ENCODE measurements around the gene RABGAP1.

RABGAP1 gene

DNA sequence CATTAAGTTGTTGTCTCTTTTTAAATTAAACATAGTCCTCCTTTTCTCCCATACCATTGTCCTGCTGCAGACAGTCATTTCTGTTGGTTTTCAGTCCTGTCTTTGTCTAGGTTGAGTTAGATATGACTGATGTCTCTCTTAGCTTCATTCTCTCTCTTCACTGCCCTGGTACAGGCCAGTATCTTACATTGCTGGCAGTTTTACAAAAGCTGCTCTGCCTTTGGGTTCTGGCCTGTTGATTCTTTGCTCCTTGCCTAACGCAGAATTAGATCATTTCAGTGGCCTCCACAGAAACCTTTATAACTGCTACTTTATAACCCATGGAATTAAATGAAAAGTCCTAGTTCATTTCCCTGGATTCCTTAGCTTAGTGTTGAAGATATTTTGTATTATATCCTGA is 126.3 kb downstream of the RABGAP1 start:
- no peaks in the 10 kb centered on the region for H3K27me3 ChIP-seq (ENCODE audit: insufficient read depth, low read depth, severe bottlenecking)
- no peak overlapping the region for H3K4me3 ChIP-seq (ENCODE audit: low read depth, low read length)
- peaks cover 37% of the 10 kb centered on the region for H3K36me3 ChIP-seq
- no peak for TF ChIP-seq CTCF (IDR thresholded peaks at IDR 0.05; ENCODE audit: low read depth, low read length)
- H3K27ac ChIP-seq = no peak overlapping the region
- H3K9me3 ChIP-seq (ENCODE audit: severe bottlenecking) = no peaks in the 10 kb centered on the region
- DNase-seq = no peak

GRCh38 chr9:123069010-123069481 is 128.2 kb downstream of the RABGAP1 start:
- no peak for DNase-seq
- H3K27me3 ChIP-seq (ENCODE audit: insufficient read depth, low read depth, severe bottlenecking) = no peaks in the 10 kb centered on the region
- no peak overlapping the region for H3K4me3 ChIP-seq (ENCODE audit: low read depth, low read length)
- TF ChIP-seq CTCF (IDR thresholded peaks at IDR 0.05; ENCODE audit: low read depth, low read length) = no peak
- peaks cover 40% of the 10 kb centered on the region for H3K36me3 ChIP-seq
- no peak overlapping the region for H3K27ac ChIP-seq
- H3K9me3 ChIP-seq (ENCODE audit: severe bottlenecking) = no peaks in the 10 kb centered on the region

- Histone ChIP-seq H3K27ac (no peak overlapping the region), H3K36me3 (peaks cover 37% of the 10 kb centered on the region)
- TF ChIP-seq CTCF (IDR thresholded peaks at IDR 0.05; ENCODE audit: low read depth, low read length) = no peak
These were observed 129.4 kb downstream of the RABGAP1 start for GRCh38 chr9:123070198-123070597.

DNA sequence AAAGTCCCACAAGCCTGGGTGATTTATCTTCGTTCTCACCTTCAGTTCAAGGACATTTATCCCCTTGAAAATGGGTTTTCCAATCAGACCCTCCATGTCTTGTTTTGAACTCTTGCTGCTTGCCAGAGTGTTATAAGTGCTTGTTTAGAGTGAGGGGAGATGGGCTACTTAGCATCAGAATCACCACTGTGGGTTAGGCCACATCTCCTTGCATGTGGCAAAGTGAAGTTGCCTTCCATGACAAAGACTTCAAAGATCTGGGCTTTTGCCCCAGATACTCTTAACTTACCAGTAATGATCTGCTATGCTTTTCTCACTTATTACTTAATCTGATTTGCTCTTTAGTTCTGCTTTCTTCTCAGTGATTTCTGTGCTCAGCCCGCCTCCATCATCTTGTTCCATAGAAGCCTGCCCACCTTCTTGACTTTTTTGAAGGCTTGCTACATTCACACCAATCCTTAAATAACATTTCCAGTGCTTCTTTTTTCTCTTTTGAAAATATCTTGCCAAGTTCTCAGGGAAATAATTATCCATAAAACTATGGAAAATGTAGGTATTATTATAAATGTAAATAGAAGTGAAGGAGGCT is 131.7 kb downstream of the RABGAP1 start:
- TF ChIP-seq CTCF (IDR thresholded peaks at IDR 0.05; ENCODE audit: low read depth, low read length) = no peak
- DNase-seq = no peak
- Histone ChIP-seq H3K9me3 (ENCODE audit: severe bottlenecking) (no peaks in the 10 kb centered on the region), H3K36me3 (peaks cover 18% of the 10 kb centered on the region), H3K4me3 (ENCODE audit: low read depth, low read length) (no peak overlapping the region), H3K27ac (no peak overlapping the region), H3K27me3 (ENCODE audit: insufficient read depth, low read depth, severe bottlenecking) (no peaks in the 10 kb centered on the region)

More at GRCh38 chr9:123070198-123070597, 129.4 kb downstream of the RABGAP1 start:
- Histone ChIP-seq H3K4me3 (ENCODE audit: low read depth, low read length) (no peak overlapping the region), H3K27me3 (ENCODE audit: insufficient read depth, low read depth, severe bottlenecking) (no peaks in the 10 kb centered on the region), H3K9me3 (ENCODE audit: severe bottlenecking) (no peaks in the 10 kb centered on the region)
- DNase-seq = no peak

- no peak overlapping the region for H3K27ac ChIP-seq
- TF ChIP-seq CTCF (IDR thresholded peaks at IDR 0.05; ENCODE audit: low read depth, low read length) = no peak
- peaks cover 22% of the 10 kb centered on the region for H3K36me3 ChIP-seq
- H3K27me3 ChIP-seq (ENCODE audit: insufficient read depth, low read depth, severe bottlenecking) = no peaks in the 10 kb centered on the region
- no peaks in the 10 kb centered on the region for H3K9me3 ChIP-seq (ENCODE audit: severe bottlenecking)
- DNase-seq = no peak
- H3K4me3 ChIP-seq (ENCODE audit: low read depth, low read length) = no peak overlapping the region
These were observed 132.6 kb downstream of the RABGAP1 start for GRCh38 chr9:123073441-123073840.

GRCh38 chr9:123073991-123074422 is 133.2 kb downstream of the RABGAP1 start:
- H3K4me3 ChIP-seq (ENCODE audit: low read depth, low read length) = no peak overlapping the region
- no peak for DNase-seq

More at GRCh38 chr9:123073991-123074422, 133.2 kb downstream of the RABGAP1 start:
- H3K9me3 ChIP-seq (ENCODE audit: severe bottlenecking) = no peaks in the 10 kb centered on the region
- H3K27ac ChIP-seq = no peak overlapping the region
- no peaks in the 10 kb centered on the region for H3K27me3 ChIP-seq (ENCODE audit: insufficient read depth, low read depth, severe bottlenecking)
- peaks cover 26% of the 10 kb centered on the region for H3K36me3 ChIP-seq
- TF ChIP-seq CTCF (IDR thresholded peaks at IDR 0.05; ENCODE audit: low read depth, low read length) = no peak

Measured in WERI-Rb-1 (cell line).